Mesenchymal stem cell (in vitro differentiated cells and primary cell): ENCODE data around the gene CCDC85B.

Source experiments
- DNase-seq: peaks from one replicate; pipeline ENCODE4 v3.0.0-alpha.2; 2013
- H2AFZ ChIP-seq: one replicate; pipeline ENCODE4 v1.6.1; 2013; ENCODE audit warnings: low read depth, mild to moderate bottlenecking, control low read depth, inconsistent platforms, low read length, moderate library complexity
- H2AK5ac ChIP-seq: 2 replicates; pipeline ENCODE4 v1.6.1; 2013; ENCODE audit warnings: low read length, moderate library complexity, mild to moderate bottlenecking, inconsistent platforms; ENCODE audit not compliant: severe bottlenecking
- H2BK120ac ChIP-seq: one replicate; pipeline ENCODE4 v1.6.1; 2013; ENCODE audit warnings: low read depth, mild to moderate bottlenecking, inconsistent platforms, low read length, moderate library complexity
- H2BK12ac ChIP-seq, 2 experiments: one replicate each; pipeline ENCODE4 v1.6.1; 2013; ENCODE audit warnings: inconsistent platforms in 2 of 2, low read length in 2 of 2, mild to moderate bottlenecking in 2 of 2, moderate library complexity in 2 of 2, control low read depth in 1 of 2
- H2BK15ac ChIP-seq: one replicate; pipeline ENCODE4 v1.6.1; 2013; ENCODE audit warnings: mild to moderate bottlenecking, low read depth, inconsistent platforms; ENCODE audit not compliant: poor library complexity, severe bottlenecking
- H2BK5ac ChIP-seq: 2 replicates; pipeline ENCODE4 v1.6.1; 2013; ENCODE audit warnings: low read depth, mild to moderate bottlenecking, low read length, control low read depth, inconsistent platforms; ENCODE audit not compliant: poor library complexity, severe bottlenecking
- H3K14ac ChIP-seq, 2 experiments: one replicate each; pipeline ENCODE4 v1.6.1; 2013; ENCODE audit warnings: inconsistent platforms in 2 of 2, low read length in 2 of 2, control low read depth in 1 of 2, mild to moderate bottlenecking in 1 of 2, moderate library complexity in 1 of 2
- H3K18ac ChIP-seq, 2 experiments: one replicate each; pipeline ENCODE4 v1.6.1; 2013; ENCODE audit warnings: inconsistent platforms in 2 of 2, low read length in 2 of 2, control low read depth in 1 of 2, low read depth in 1 of 2, mild to moderate bottlenecking in 1 of 2
- H3K23ac ChIP-seq, 2 experiments: one replicate each; pipeline ENCODE4 v1.6.1; 2013; ENCODE audit warnings: inconsistent platforms in 2 of 2, low read length in 2 of 2, mild to moderate bottlenecking in 2 of 2, moderate library complexity in 2 of 2, control low read depth in 1 of 2
- H3K27ac ChIP-seq: 2 replicates; pipeline ENCODE4 v1.5.1; 2013; ENCODE audit warnings: mild to moderate bottlenecking, moderate library complexity, low read length, control low read depth, inconsistent platforms; ENCODE audit not compliant: poor library complexity, severe bottlenecking
- H3K27me3 ChIP-seq, 2 experiments: 2 replicates each; pipeline versions ENCODE4 v1.6.1 to v1.7.0; 2013; ENCODE audit warnings: low read length in 2 of 2, mild to moderate bottlenecking in 2 of 2, moderate library complexity in 2 of 2, control low read depth in 1 of 2, inconsistent platforms in 1 of 2; ENCODE audit not compliant: control insufficient read depth in 1 of 2, insufficient read depth in 1 of 2
- H3K36me3 ChIP-seq, 2 experiments: 2 replicates each; pipeline versions ENCODE4 v1.6.1 to v1.7.0; 2013; ENCODE audit warnings: low read length in 2 of 2, control low read depth in 1 of 2, inconsistent platforms in 1 of 2, low read depth in 1 of 2, mild to moderate bottlenecking in 1 of 2; ENCODE audit not compliant: insufficient read depth in 2 of 2, control insufficient read depth in 1 of 2
- H3K4ac ChIP-seq, 2 experiments: one replicate each; pipeline ENCODE4 v1.6.1; 2013; ENCODE audit warnings: inconsistent platforms in 2 of 2, low read length in 2 of 2, mild to moderate bottlenecking in 2 of 2, moderate library complexity in 2 of 2, control low read depth in 1 of 2, low read depth in 1 of 2
- H3K4me1 ChIP-seq: 2 replicates; pipeline ENCODE4 v1.6.1; 2013; ENCODE audit warnings: low read depth, low read length, control low read depth; ENCODE audit not compliant: control insufficient read depth, insufficient read depth
- H3K4me2 ChIP-seq: 2 replicates; pipeline ENCODE4 v1.6.1; 2013; ENCODE audit warnings: low read length, mild to moderate bottlenecking, inconsistent platforms; ENCODE audit not compliant: poor library complexity, severe bottlenecking
- H3K4me3 ChIP-seq, 2 experiments: 2 replicates each; pipeline versions ENCODE4 v1.5.1 to v1.7.0; 2013; ENCODE audit warnings: low read length in 2 of 2, mild to moderate bottlenecking in 2 of 2, control low read depth in 1 of 2, low read depth in 1 of 2; ENCODE audit not compliant: insufficient read depth in 1 of 2
- H3K79me1 ChIP-seq: replicated peaks from 2 replicates; pipeline ENCODE4 v1.6.1; 2013; ENCODE audit warnings: mild to moderate bottlenecking, control low read depth, low read length, inconsistent platforms; ENCODE audit not compliant: poor library complexity, severe bottlenecking
- H3K9ac ChIP-seq: 2 replicates; pipeline ENCODE4 v1.7.0; 2013; ENCODE audit warnings: mild to moderate bottlenecking, low read length, moderate library complexity
- H3K9me3 ChIP-seq: 2 replicates; pipeline ENCODE4 v1.7.0; 2013; ENCODE audit warnings: mild to moderate bottlenecking, low read length; ENCODE audit not compliant: control insufficient read depth
- H4K8ac ChIP-seq: one replicate; pipeline ENCODE4 v1.6.1; 2013; ENCODE audit warnings: inconsistent platforms, mild to moderate bottlenecking, low read length, moderate library complexity
- H4K91ac ChIP-seq: one replicate; pipeline ENCODE4 v1.6.1; 2013; ENCODE audit warnings: mild to moderate bottlenecking, low read length, inconsistent platforms
- WGBS: methylation state at CpG from one replicate; pipeline ENCODE4 v1.1.7; 2013; ENCODE audit warnings: mixed read lengths; 5-methylcytosine and 5-hydroxymethylcytosine counted together

Gene CCDC85B

GRCh38 chr11:65852508-65853245, 37.8 kb upstream of the CCDC85B start:
- Histone ChIP-seq H3K4me1 (peaks cover 29% of the 10 kb centered on the region), H3K4ac (no peak overlapping the region), H2AK5ac (no peak overlapping the region), H2AFZ (no peak overlapping the region), H4K91ac (no peak overlapping the region), H3K18ac (no peak overlapping the region), H2BK12ac (peak overlapping the region in 1 of 2 experiments; percentile 11), H3K14ac (no peak overlapping the region), H3K27me3 (no peaks in the 10 kb centered on the region), H3K4me3 (no peak overlapping the region), H3K27ac (no peak overlapping the region), H3K23ac (no peak overlapping the region), H2BK120ac (no peak overlapping the region), H2BK15ac (no peak overlapping the region), H3K4me2 (no peak overlapping the region), H4K8ac (no peak overlapping the region), H3K9ac (peak overlapping the region; percentile 94), H3K36me3 (peaks cover 57 to 63% of the 10 kb centered on the region in 2 experiments), H3K79me1 (peaks cover 5% of the 10 kb centered on the region), H2BK5ac (no peak overlapping the region), H3K9me3 (peaks cover 5% of the 10 kb centered on the region)
- 99% methylated on average over 33 of the region's 33 CpGs for WGBS
- no peak for DNase-seq

- peaks cover 5% of the 10 kb centered on the region for H3K9me3 ChIP-seq
- H2AK5ac ChIP-seq: no peak overlapping the region
- no peak overlapping the region for H3K14ac ChIP-seq
- no peak overlapping the region for H2BK120ac ChIP-seq
- WGBS: 96% methylated on average over 6 of the region's 6 CpGs
- peaks cover 5% of the 10 kb centered on the region for H3K79me1 ChIP-seq
- peak overlapping the region; percentile 94 for H3K9ac ChIP-seq
- H3K27me3 ChIP-seq: no peaks in the 10 kb centered on the region
- H3K36me3 ChIP-seq: peaks cover 57 to 63% of the 10 kb centered on the region in 2 experiments
- H3K27ac ChIP-seq: no peak overlapping the region
- no peak overlapping the region for H3K4me3 ChIP-seq
- H3K18ac ChIP-seq: no peak overlapping the region
- no peak overlapping the region for H2AFZ ChIP-seq
- H3K4me1 ChIP-seq: peaks cover 29% of the 10 kb centered on the region
- no peak overlapping the region for H4K91ac ChIP-seq
- no peak overlapping the region for H2BK5ac ChIP-seq
- no peak for DNase-seq
- H4K8ac ChIP-seq: no peak overlapping the region
- no peak overlapping the region for H3K4ac ChIP-seq
- H2BK12ac ChIP-seq: no peak overlapping the region
- no peak overlapping the region for H3K23ac ChIP-seq
- no peak overlapping the region for H2BK15ac ChIP-seq
- H3K4me2 ChIP-seq: no peak overlapping the region
Measured at GRCh38 chr11:65853246-65853979, 37.1 kb upstream of the CCDC85B start.

- Histone ChIP-seq H3K4ac (no peak overlapping the region), H2AFZ (no peak overlapping the region), H3K18ac (no peak overlapping the region), H3K23ac (no peak overlapping the region), H2BK12ac (no peak overlapping the region), H2AK5ac (no peak overlapping the region), H3K4me2 (no peak overlapping the region), H3K9ac (peak overlapping the region; percentile 94), H3K36me3 (peaks cover 57 to 63% of the 10 kb centered on the region in 2 experiments), H3K4me3 (no peak overlapping the region), H3K27ac (no peak overlapping the region), H3K27me3 (no peaks in the 10 kb centered on the region), H3K4me1 (peaks cover 29% of the 10 kb centered on the region), H3K14ac (no peak overlapping the region), H2BK5ac (no peak overlapping the region), H4K91ac (no peak overlapping the region), H2BK120ac (no peak overlapping the region), H4K8ac (no peak overlapping the region), H2BK15ac (no peak overlapping the region), H3K9me3 (peaks cover 5% of the 10 kb centered on the region), H3K79me1 (peaks cover 5% of the 10 kb centered on the region)
- no peak for DNase-seq
- 98% methylated on average over 4 of the region's 4 CpGs for WGBS
Measured at GRCh38 chr11:65854161-65854592, 36.3 kb upstream of the CCDC85B start.
